ENCODE results near the gene JMJD8. TPM values are rescaled to one million over a fixed set of nuclear protein-coding genes. Genes with fewer than 3 reads are reported as not detected.

Gene JMJD8
- total RNA-seq, 1 donor from 2014 or later: 34.9 TPM

- DNase-seq: peak; percentile 92
Observed at GRCh38 chr16:637081-638018, 46.8 kb downstream of the JMJD8 start.

GRCh38 chr16:636206-637080 lies 47.7 kb downstream of the JMJD8 start, which contains the start of gene METTL26:
METTL26 (minus strand) TSS chr16:636305; CDS start chr16:636290, 15 bp downstream.
- peak; percentile 96 for DNase-seq

- peak; percentile 23 for DNase-seq
Observed at GRCh38 chr16:635573-636205, 48.4 kb downstream of the JMJD8 start.

GRCh38 chr16:634996-635395 lies 49.1 kb downstream of the JMJD8 start:
- no peak for DNase-seq

- DNase-seq: no peak
Observed at GRCh38 chr16:634051-634670, 50.0 kb downstream of the JMJD8 start.

GRCh38 chr16:633336-634050 lies 50.6 kb downstream of the JMJD8 start:
- DNase-seq: no peak

GRCh38 chr16:632486-633335 lies 51.4 kb downstream of the JMJD8 start:
- DNase-seq: no peak

- no peak for DNase-seq
Observed at GRCh38 chr16:631808-632358, 52.3 kb downstream of the JMJD8 start.

Other genes with a start within 250 kb of the JMJD8 start
- gene CAPN15, start 156.6 kb downstream of the JMJD8 start, total RNA-seq: 50.5 and 83.4 TPM in 2 replicates
- gene PRR35, start 123.9 kb downstream of the JMJD8 start, total RNA-seq: not detected in 2 replicates
- 1.9 and 2.7 TPM in 2 replicates for gene NHLRC4, start 117.3 kb downstream of the JMJD8 start, total RNA-seq
- gene PIGQ, start 114.4 kb downstream of the JMJD8 start, total RNA-seq: 25.4 and 32.2 TPM in 2 replicates
- 13.3 and 14.1 TPM in 2 replicates for gene RAB40C, start 94.3 kb downstream of the JMJD8 start, total RNA-seq
- gene WFIKKN1, start 53.3 kb downstream of the JMJD8 start, total RNA-seq: 0.14 and 0.17 TPM in 2 replicates
- 76.4 and 83.6 TPM in 2 replicates for gene METTL26, start 48.0 kb downstream of the JMJD8 start, total RNA-seq
- 11.2 and 12.6 TPM in 2 replicates for gene MCRIP2, start 42.5 kb downstream of the JMJD8 start, total RNA-seq
- 10.7 and 15.1 TPM in 2 replicates for gene WDR90, start 35.0 kb downstream of the JMJD8 start, total RNA-seq
- gene RHOT2, start 16.2 kb downstream of the JMJD8 start, total RNA-seq: 32.9 and 49.0 TPM in 2 replicates
- 0.05 and 0.51 TPM in 2 replicates for gene RHBDL1, start 8.7 kb downstream of the JMJD8 start, total RNA-seq
- gene STUB1, start 3.9 kb downstream of the JMJD8 start, total RNA-seq: 93.9 and 94.1 TPM in 2 replicates
- 2.7 and 5.3 TPM in 2 replicates for gene WDR24, start 6.1 kb upstream of the JMJD8 start, total RNA-seq
- 0.05 TPM in 1 of 2 replicates, not detected in the other for gene FBXL16, start 21.5 kb upstream of the JMJD8 start, total RNA-seq
- 34.9 and 41.7 TPM in 2 replicates for gene METRN, start 30.8 kb upstream of the JMJD8 start, total RNA-seq
- gene ANTKMT, start 36.8 kb upstream of the JMJD8 start, total RNA-seq: 25.5 and 47.5 TPM in 2 replicates
- 0.34 and 0.65 TPM in 2 replicates for gene CCDC78, start 42.1 kb upstream of the JMJD8 start, total RNA-seq
- gene HAGHL, start 42.8 kb upstream of the JMJD8 start, total RNA-seq: 5.1 and 6.3 TPM in 2 replicates
- gene CIAO3, start 56.7 kb upstream of the JMJD8 start, total RNA-seq: 34.6 and 42.4 TPM in 2 replicates
- gene MSLN, start 76.4 kb upstream of the JMJD8 start, total RNA-seq: 0.09 TPM in 1 of 2 replicates, not detected in the other
- gene RPUSD1, start 104.0 kb upstream of the JMJD8 start, total RNA-seq: 31.1 and 48.4 TPM in 2 replicates
- 20.1 and 23.8 TPM in 2 replicates for gene CHTF18, start 104.3 kb upstream of the JMJD8 start, total RNA-seq
- not detected in 2 replicates for gene GNG13, start 116.4 kb upstream of the JMJD8 start, total RNA-seq